ENCODE results near the gene SLC35A2. TPM values are rescaled to one million over a fixed set of nuclear protein-coding genes. Genes with fewer than 3 reads are reported as not detected.

Gene SLC35A2
- total RNA-seq (2014; rRNA removed; shearing (Covaris generic); ENCODE audit: low replicate concordance), result 12.7 and 15.1 TPM in 2 replicates

GRCh38 chrX:48911412-48912182, at the start of gene SLC35A2:
SLC35A2 (minus strand) TSS chrX:48911646; CDS start chrX:48911636, 10 bp downstream.
- H3K27me3 ChIP-seq (ENCODE audit: low read length), result no peaks in the 10 kb centered on the region
- H3K79me2 ChIP-seq (ENCODE audit: low read length), result peaks cover 25% of the 10 kb centered on the region
- peaks cover 7% of the 10 kb centered on the region; the same call in 1 of the 2 replicates for H3K36me3 ChIP-seq (ENCODE audit: insufficient read depth, low read length)
- H3K9ac ChIP-seq (ENCODE audit: low read length), result peak within 1 kb of the TSS; percentile 76
- peak within 1 kb of the TSS; percentile 37; the same call in 1 of the 2 replicates for H3K27ac ChIP-seq (ENCODE audit: low read length)
- peak; percentile 92 for DNase-seq
- peak within 1 kb of the TSS; percentile 77 for H3K4me3 ChIP-seq (ENCODE audit: low read length)
- H3K4me2 ChIP-seq (ENCODE audit: low read depth, low read length, poor library complexity, severe bottlenecking), result peak within 1 kb of the TSS; percentile 69
- H3K9me2 ChIP-seq (replicated peaks; ENCODE audit: insufficient read depth, low read length), result no peaks in the 10 kb centered on the region
- H2AFZ ChIP-seq (ENCODE audit: low read length), result no peak within 1 kb of the TSS
- H3K9me3 ChIP-seq (ENCODE audit: low read length), result no peaks in the 10 kb centered on the region
- H4K20me1 ChIP-seq (ENCODE audit: insufficient read depth, low read depth, low read length), result peaks cover 1% of the 10 kb centered on the region; the same call in 1 of the 2 replicates
- H3K4me1 ChIP-seq (ENCODE audit: low read length), result peaks cover 15% of the 10 kb centered on the region

DNA sequence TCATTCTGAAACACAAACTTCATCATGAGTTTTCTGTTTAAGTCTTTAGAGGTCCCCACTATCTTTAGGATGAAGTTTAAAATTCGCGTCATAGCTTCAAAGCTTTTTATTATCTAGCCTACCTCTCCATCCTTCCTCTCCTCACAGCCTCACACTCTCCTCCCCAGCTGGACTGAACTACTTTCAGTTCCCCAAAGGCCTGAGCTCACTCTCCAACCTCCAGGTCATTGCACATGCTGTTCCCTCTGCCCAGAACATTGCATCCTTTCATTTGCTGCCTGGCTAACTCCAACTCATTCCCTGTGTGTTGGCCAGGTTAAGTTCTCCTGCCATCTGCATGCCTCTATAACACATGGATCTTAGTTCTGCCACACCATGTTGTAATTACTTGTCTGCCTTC, 48.8 kb upstream of the SLC35A2 start:
- H3K4me3 ChIP-seq (ENCODE audit: low read length), result peak overlapping the region; percentile 18; the same call in 1 of the 2 replicates
- peak overlapping the region; percentile 78 for H3K4me2 ChIP-seq (ENCODE audit: low read depth, low read length, poor library complexity, severe bottlenecking)
- no peaks in the 10 kb centered on the region for H3K9me3 ChIP-seq (ENCODE audit: low read length)
- DNase-seq, result peak; percentile 67
- peaks cover 24% of the 10 kb centered on the region for H3K79me2 ChIP-seq (ENCODE audit: low read length)
- H3K36me3 ChIP-seq (ENCODE audit: insufficient read depth, low read length), result no peaks in the 10 kb centered on the region
- H3K4me1 ChIP-seq (ENCODE audit: low read length), result peaks cover 56% of the 10 kb centered on the region
- H3K27me3 ChIP-seq (ENCODE audit: low read length), result no peaks in the 10 kb centered on the region
- no peak overlapping the region for H2AFZ ChIP-seq (ENCODE audit: low read length)
- H3K9me2 ChIP-seq (replicated peaks; ENCODE audit: insufficient read depth, low read length), result no peaks in the 10 kb centered on the region
- H3K9ac ChIP-seq (ENCODE audit: low read length), result peak overlapping the region; percentile 64; the same call in 1 of the 2 replicates
- H3K27ac ChIP-seq (ENCODE audit: low read length), result peak overlapping the region; percentile 91
- 0 out of 2 replicates have a peak, but pooled peaks cover 5% of the 10 kb centered on the region for H4K20me1 ChIP-seq (ENCODE audit: insufficient read depth, low read depth, low read length)

DNA sequence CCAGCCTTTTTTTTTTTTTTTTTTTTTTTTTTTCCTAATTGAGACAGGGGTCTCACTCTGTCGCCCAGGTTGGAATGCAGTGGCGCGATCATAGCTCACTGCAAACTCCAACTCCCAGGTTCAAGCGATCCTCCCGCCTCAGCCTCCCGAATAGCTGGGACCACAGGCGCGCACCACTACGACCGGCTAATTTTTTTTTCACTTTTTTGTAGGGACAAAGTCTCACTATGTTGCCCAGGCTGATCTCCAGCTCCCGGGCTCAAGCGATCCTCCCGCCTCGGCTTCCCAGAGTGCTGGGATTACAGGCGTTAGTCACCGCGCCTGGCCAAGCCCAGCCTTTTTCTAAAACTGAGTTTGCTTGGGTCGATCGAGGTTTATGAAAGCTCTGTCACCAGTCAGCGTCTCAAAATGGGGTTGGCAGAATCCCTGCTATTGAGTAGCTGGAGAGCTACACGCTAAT, 47.2 kb upstream of the SLC35A2 start:
- peak; percentile 55 for DNase-seq
- Histone ChIP-seq H3K9ac (ENCODE audit: low read length) (peak overlapping the region; percentile 76), H4K20me1 (ENCODE audit: insufficient read depth, low read depth, low read length) (0 out of 2 replicates have a peak, but pooled peaks cover 6% of the 10 kb centered on the region), H3K4me2 (ENCODE audit: low read depth, low read length, poor library complexity, severe bottlenecking) (peak overlapping the region; percentile 67), H3K79me2 (ENCODE audit: low read length) (peaks cover 40% of the 10 kb centered on the region), H3K9me3 (ENCODE audit: low read length) (no peaks in the 10 kb centered on the region), H2AFZ (ENCODE audit: low read length) (no peak overlapping the region), H3K4me3 (ENCODE audit: low read length) (peak overlapping the region; percentile 67), H3K27me3 (ENCODE audit: low read length) (no peaks in the 10 kb centered on the region), H3K9me2 (replicated peaks; ENCODE audit: insufficient read depth, low read length) (no peaks in the 10 kb centered on the region), H3K4me1 (ENCODE audit: low read length) (peaks cover 58% of the 10 kb centered on the region), H3K36me3 (ENCODE audit: insufficient read depth, low read length) (0 out of 2 replicates have a peak, but pooled peaks cover 5% of the 10 kb centered on the region), H3K27ac (ENCODE audit: low read length) (peak overlapping the region; percentile 91)

GRCh38 chrX:48957827-48958634, 46.6 kb upstream of the SLC35A2 start:
- peak; percentile 96 for DNase-seq
- Histone ChIP-seq H3K36me3 (ENCODE audit: insufficient read depth, low read length) (0 out of 2 replicates have a peak, but pooled peaks cover 5% of the 10 kb centered on the region), H4K20me1 (ENCODE audit: insufficient read depth, low read depth, low read length) (0 out of 2 replicates have a peak, but pooled peaks cover 6% of the 10 kb centered on the region), H2AFZ (ENCODE audit: low read length) (no peak overlapping the region), H3K9ac (ENCODE audit: low read length) (peak overlapping the region; percentile 82), H3K79me2 (ENCODE audit: low read length) (peaks cover 46% of the 10 kb centered on the region), H3K4me2 (ENCODE audit: low read depth, low read length, poor library complexity, severe bottlenecking) (peak overlapping the region; percentile 67), H3K4me1 (ENCODE audit: low read length) (peaks cover 53% of the 10 kb centered on the region), H3K9me3 (ENCODE audit: low read length) (no peaks in the 10 kb centered on the region), H3K27me3 (ENCODE audit: low read length) (no peaks in the 10 kb centered on the region), H3K27ac (ENCODE audit: low read length) (peak overlapping the region; percentile 91), H3K4me3 (ENCODE audit: low read length) (peak overlapping the region; percentile 73), H3K9me2 (replicated peaks; ENCODE audit: insufficient read depth, low read length) (no peaks in the 10 kb centered on the region)

DNA sequence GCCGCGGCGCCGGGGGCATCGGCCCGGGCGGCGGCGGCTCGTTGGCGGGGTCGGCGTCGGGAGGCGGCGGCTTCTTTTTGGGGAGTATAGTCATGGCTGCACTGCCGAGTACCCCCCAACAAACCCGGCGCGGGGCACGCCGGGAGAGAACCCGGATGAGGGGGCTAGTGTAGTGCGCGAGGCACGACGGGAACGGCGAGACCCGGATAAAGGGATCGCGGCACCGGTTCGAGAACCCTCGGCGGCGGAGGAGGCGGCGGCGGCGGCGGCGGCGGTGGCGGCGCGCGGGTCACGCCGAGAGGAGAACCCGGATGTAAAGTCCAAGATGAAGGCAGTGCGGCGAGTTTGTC, 46.0 kb upstream of the SLC35A2 start, which contains the start of gene OTUD5:
TSS of gene OTUD5 (minus strand) at position 131 of the 350 bp plus-strand sequence. CDS start at position 94, 37 bp downstream.
- H3K79me2 ChIP-seq (ENCODE audit: low read length), result peaks cover 52% of the 10 kb centered on the region
- no peaks in the 10 kb centered on the region for H3K9me2 ChIP-seq (replicated peaks; ENCODE audit: insufficient read depth, low read length)
- H3K4me1 ChIP-seq (ENCODE audit: low read length), result peaks cover 50% of the 10 kb centered on the region
- peak within 1 kb of the TSS; percentile 91 for H3K27ac ChIP-seq (ENCODE audit: low read length)
- peaks cover 6% of the 10 kb centered on the region; the same call in 1 of the 2 replicates for H4K20me1 ChIP-seq (ENCODE audit: insufficient read depth, low read depth, low read length)
- H3K4me3 ChIP-seq (ENCODE audit: low read length), result peak within 1 kb of the TSS; percentile 79
- H3K36me3 ChIP-seq (ENCODE audit: insufficient read depth, low read length), result 0 out of 2 replicates have a peak, but pooled peaks cover 5% of the 10 kb centered on the region
- peak; percentile 89 for DNase-seq
- H2AFZ ChIP-seq (ENCODE audit: low read length), result no peak within 1 kb of the TSS
- H3K9ac ChIP-seq (ENCODE audit: low read length), result peak within 1 kb of the TSS; percentile 82
- H3K27me3 ChIP-seq (ENCODE audit: low read length), result no peaks in the 10 kb centered on the region
- peak within 1 kb of the TSS; percentile 70 for H3K4me2 ChIP-seq (ENCODE audit: low read depth, low read length, poor library complexity, severe bottlenecking)
- H3K9me3 ChIP-seq (ENCODE audit: low read length), result no peaks in the 10 kb centered on the region

DNA sequence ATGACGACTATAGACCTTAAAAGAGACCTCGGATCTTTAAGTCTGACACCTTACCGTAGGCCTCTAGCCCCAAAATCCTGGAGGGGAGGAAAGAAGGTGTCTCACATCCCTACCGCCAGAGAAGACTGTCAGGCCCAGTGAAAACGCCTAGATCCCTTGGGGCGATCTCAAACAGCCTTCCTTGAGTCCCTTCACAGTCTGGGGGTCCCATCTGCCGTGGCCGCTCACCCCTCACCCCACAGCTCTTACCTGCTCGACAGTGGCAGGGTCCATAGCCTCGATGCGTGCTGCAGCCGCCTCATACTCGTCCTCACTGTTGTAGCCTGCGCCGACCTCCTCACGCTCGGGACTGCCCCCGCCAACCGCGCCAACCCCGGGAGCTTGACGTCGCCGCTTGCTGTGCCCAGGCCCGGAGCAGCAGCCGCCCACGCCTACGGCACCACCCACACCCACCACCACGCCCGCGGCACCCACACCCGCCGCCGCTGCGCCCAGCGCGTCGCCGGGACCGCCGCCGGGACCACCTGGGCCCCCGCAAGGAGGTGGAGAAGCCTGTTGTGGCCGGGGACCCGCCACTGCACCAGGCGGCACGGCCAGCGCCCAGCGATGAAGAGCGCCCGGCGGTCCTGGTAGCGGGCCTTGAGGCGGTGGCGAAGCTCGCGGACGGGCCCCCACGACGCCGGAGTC, 45.4 kb upstream of the SLC35A2 start:
- Histone ChIP-seq H4K20me1 (ENCODE audit: insufficient read depth, low read depth, low read length) (peaks cover 6% of the 10 kb centered on the region; the same call in 1 of the 2 replicates), H3K9me2 (replicated peaks; ENCODE audit: insufficient read depth, low read length) (no peaks in the 10 kb centered on the region), H2AFZ (ENCODE audit: low read length) (no peak overlapping the region), H3K27me3 (ENCODE audit: low read length) (no peaks in the 10 kb centered on the region), H3K9ac (ENCODE audit: low read length) (peak overlapping the region; percentile 82), H3K79me2 (ENCODE audit: low read length) (peaks cover 58% of the 10 kb centered on the region), H3K4me3 (ENCODE audit: low read length) (peak overlapping the region; percentile 79), H3K4me1 (ENCODE audit: low read length) (peaks cover 44% of the 10 kb centered on the region), H3K36me3 (ENCODE audit: insufficient read depth, low read length) (0 out of 2 replicates have a peak, but pooled peaks cover 5% of the 10 kb centered on the region), H3K4me2 (ENCODE audit: low read depth, low read length, poor library complexity, severe bottlenecking) (peak overlapping the region; percentile 70), H3K9me3 (ENCODE audit: low read length) (no peaks in the 10 kb centered on the region), H3K27ac (ENCODE audit: low read length) (no peak overlapping the region)
- no peak for DNase-seq

- Histone ChIP-seq H3K79me2 (ENCODE audit: low read length) (peaks cover 51% of the 10 kb centered on the region), H4K20me1 (ENCODE audit: insufficient read depth, low read depth, low read length) (peaks cover 3% of the 10 kb centered on the region; the same call in 1 of the 2 replicates), H3K36me3 (ENCODE audit: insufficient read depth, low read length) (no peaks in the 10 kb centered on the region), H3K27me3 (ENCODE audit: low read length) (no peaks in the 10 kb centered on the region), H3K9me3 (ENCODE audit: low read length) (no peaks in the 10 kb centered on the region), H3K9me2 (replicated peaks; ENCODE audit: insufficient read depth, low read length) (no peaks in the 10 kb centered on the region), H3K4me1 (ENCODE audit: low read length) (no peaks in the 10 kb centered on the region), H3K9ac (ENCODE audit: low read length) (no peak overlapping the region), H3K4me3 (ENCODE audit: low read length) (no peak overlapping the region), H3K27ac (ENCODE audit: low read length) (no peak overlapping the region), H3K4me2 (ENCODE audit: low read depth, low read length, poor library complexity, severe bottlenecking) (no peak overlapping the region), H2AFZ (ENCODE audit: low read length) (no peak overlapping the region)
- DNase-seq, result no peak
Observed at GRCh38 chrX:48948589-48948988, 37.1 kb upstream of the SLC35A2 start.
